A204.1 (cell line): ENCODE results near the gene NXN.
"Not testable (repeated sequence)": the region's sequence is repeated elsewhere in the genome, so short reads cannot be mapped to it uniquely, and the experiment has no call there.

Source experiments
- FAIRE-seq: peaks from 2 replicates; lab custom pipeline; 2012; peaks lifted over from hg19 to GRCh38; lab: Jason Lieb, UNC

Gene NXN

GRCh38 chr17:860805-861204 is 118.8 kb downstream of the NXN start:
- FAIRE-seq: no peak

- no peak for FAIRE-seq
These were observed 119.8 kb downstream of the NXN start for GRCh38 chr17:859824-860195.

GRCh38 chr17:859061-859823 is 120.3 kb downstream of the NXN start:
- no peak for FAIRE-seq

DNA sequence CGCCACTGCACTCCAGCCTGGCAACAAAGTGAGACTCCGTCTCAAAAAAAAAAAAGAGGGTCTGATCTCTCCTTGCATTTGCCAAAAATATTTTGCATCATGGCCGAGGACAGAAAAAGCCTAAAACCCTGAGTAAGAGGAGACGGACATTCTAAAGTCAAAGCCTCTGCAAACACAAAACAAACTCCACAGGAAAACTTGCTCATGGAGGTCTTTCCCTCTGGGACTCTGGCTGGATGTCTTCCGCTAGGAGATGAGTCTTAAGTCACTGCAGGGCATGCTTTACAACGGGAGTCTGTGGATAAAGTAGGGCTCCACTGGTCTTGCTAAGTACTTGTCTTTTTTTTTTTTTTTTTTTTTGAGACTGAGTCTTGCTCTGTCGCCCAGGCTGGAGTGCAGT is 123.4 kb downstream of the NXN start:
- no peak for FAIRE-seq

DNA sequence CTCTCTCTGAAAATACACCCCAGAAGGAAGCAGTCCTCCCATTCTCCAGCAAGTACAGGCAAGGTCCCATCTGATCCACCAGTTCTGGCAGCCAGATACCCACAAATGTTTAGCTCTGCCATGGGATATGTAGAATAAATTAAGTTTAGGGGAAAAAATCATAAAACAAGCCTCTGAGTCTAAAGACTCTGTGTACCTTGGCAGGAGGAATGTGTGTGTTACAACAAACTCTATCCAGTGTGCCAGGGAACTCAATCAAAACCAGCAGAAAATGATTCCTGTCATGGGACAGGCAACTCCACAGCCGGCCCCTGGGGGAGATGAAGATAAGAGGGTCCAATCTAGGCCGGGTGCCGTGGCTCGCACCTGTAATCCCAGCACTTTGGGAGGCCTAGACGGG is 124.0 kb downstream of the NXN start:
- no peak for FAIRE-seq

DNA sequence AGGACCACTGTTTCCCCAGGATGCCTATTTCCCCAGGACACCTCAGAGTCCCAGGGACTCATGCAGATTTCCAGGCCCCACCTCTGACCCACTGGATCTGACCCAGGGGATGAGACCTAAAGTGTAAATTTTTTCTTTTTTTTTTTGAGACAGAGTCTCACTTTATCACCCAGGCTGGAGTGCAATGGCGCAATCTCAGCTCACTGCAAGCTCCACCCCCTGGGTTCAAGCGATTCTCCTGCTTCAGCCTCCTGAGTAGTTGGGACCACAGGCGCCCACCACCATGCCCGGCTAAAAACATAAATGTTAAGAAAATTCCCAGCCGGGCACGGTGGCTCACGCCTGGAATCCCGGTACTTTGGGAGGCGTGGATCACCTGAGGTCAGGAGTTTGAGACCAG is 126.7 kb downstream of the NXN start:
- not testable (repeated sequence) for FAIRE-seq

- FAIRE-seq: no peak
These were observed 127.2 kb downstream of the NXN start for GRCh38 chr17:852349-852748.

GRCh38 chr17:851924-852323 is 127.7 kb downstream of the NXN start:
- no peak for FAIRE-seq

GRCh38 chr17:850851-851763 is 128.5 kb downstream of the NXN start:
- no peak for FAIRE-seq

- FAIRE-seq: no peak
These were observed 129.3 kb downstream of the NXN start for GRCh38 chr17:850086-850850.

GRCh38 chr17:848402-848801 is 131.2 kb downstream of the NXN start:
- FAIRE-seq: no peak

DNA sequence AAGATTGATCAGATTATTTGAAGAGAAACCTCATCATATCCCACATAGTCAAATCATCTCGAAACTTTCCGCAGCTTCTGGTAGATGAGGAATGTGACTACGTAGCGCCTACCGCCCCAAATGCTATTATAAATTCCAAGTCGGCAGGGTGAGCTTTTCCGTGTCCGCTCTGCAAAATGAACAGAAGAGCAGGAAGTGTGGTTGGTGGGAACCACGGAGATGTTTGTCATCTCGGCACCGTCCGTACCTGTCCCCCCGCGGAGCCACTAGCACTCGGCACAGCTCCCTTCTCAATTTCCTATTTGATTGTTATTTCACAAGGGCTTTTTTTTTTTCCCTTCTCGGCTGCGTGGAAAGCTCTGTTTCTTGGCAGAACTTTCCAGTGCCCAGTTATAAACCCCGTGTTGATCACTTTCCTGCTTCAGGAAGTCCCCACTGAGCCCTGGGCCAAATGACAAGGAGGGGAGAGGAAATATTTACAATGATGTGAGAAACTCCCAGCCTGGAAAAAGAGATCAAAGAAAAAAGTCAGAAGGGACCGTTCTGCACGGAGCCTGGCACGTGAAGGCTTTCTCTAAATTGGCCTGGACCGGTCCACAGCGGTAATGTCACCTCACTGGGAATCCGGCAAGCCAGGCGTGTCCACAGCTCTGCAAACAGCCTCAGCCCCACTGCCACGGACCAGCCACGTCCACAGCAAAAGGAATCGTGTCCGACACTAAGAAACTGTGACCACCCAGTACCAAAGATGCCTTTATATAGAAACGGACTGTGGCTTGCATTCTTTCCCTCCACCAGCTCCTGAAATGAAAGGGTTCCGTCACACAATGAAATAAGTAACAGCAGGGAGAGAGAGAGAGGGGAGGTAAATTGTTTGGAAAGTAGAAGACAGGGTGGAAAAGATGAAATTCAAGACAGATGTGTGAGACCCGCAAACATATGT is 132.4 kb downstream of the NXN start:
- no peak for FAIRE-seq

GRCh38 chr17:841313-841712 is 138.3 kb downstream of the NXN start:
- no peak for FAIRE-seq

DNA sequence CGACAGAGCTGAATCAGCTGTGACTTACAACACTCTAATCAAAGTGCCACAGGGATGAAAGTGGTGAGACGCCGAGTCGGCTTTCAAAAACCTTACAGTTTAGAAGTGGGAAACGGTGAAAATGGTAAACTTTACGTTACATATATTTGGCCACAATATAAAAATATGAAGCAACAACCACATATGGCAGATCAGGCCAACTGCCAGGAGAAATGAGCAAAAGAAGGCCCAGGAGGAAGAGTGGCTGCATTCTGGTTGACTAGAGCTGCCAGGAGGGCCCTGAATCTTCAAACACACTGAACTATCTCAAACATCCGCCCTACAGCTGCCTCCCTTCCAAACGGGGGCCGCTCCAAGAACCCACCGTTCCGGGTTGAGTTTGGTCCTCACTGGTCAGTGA is 141.1 kb downstream of the NXN start:
- FAIRE-seq: no peak

DNA sequence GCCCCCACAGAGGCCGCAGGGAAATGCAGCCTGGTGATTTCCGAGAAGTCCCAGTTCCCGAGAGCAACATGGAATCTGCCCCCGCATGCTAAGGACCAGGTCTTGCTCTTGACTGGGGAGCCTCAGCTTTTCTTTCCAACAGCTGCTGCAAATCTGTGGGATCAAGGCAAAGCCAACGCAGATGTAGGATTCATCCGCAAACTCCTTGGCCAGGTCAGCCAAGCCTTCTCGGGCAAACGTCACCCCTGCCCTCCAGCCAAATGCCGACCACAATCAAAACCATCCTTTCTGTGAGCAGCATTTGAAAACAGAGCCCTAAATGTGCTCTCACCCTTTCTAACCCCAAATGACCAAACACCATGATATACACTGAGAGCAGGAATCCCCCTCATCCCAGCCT is 143.4 kb downstream of the NXN start:
- no peak for FAIRE-seq

DNA sequence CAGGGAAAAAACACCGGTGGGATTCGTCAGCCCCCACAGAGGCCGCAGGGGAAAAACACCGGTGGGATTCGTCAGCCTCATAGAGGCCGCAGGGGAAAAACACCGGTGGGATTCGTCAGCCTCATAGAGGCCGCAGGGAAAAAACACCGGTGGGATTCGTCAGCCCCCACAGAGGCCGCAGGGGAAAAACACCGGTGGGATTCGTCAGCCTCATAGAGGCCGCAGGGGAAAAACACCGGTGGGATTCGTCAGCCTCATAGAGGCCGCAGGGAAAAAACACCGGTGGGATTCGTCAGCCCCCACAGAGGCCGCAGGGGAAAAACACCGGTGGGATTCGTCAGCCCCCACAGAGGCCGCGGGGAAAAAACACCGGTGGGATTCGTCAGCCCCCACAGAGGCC is 143.9 kb downstream of the NXN start:
- FAIRE-seq: not testable (repeated sequence)

GRCh38 chr17:835263-835662 is 144.3 kb downstream of the NXN start:
- FAIRE-seq: no peak

DNA sequence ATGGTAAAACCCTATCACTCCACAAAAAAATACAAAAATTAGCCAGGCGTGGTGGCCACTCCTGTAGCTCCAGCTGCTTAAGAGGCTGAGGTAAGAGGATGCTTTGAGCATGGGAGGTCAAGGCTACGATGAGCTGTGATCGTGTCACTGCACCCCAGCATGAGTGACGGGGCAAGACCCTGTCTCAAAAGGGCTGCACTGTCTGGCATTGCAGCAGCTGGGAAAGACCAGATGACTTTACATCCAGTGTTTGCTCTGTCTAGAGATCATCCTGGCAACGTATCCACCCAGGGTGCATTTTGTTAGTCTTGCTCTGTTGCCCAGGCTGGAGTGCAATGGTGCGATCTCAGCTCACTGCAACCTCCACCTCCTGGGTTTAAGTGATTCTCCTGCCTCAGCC is 145.4 kb downstream of the NXN start:
- FAIRE-seq: no peak

DNA sequence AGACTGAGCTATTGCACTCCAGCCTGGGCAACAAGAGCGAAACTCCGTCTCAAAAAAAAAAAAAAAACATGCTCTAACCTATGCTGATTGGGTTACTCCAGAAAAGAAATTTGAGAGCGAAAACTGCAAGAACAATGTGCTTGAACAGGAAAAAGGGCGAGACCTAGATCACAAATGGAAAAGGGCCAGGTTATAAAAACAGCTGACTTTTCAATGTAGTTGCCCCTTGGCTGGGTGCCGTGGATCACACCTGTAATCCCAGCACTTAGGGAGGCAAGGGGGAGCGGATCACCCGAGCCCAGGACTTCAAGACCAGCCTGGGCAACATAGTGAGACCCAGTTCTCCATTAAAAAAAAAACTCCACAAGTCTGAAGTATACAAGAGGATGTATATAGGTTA is 148.6 kb downstream of the NXN start:
- FAIRE-seq: no peak

- FAIRE-seq: no peak
These were observed 149.2 kb downstream of the NXN start for GRCh38 chr17:830381-830780.

- FAIRE-seq: not testable (repeated sequence)
These were observed 150.0 kb downstream of the NXN start for GRCh38 chr17:829614-830013.

- no peak for FAIRE-seq
These were observed 150.8 kb downstream of the NXN start for GRCh38 chr17:828761-829160.
